Right atrium auricular region (tissue), 2 donors: ENCODE measurements around the gene ASTN2. TPM values are rescaled to one million over a fixed set of nuclear protein-coding genes. Genes with fewer than 3 reads are reported as not detected.

ENCODE experiments used
- DNase-seq: peaks from one replicate; pipeline ENCODE4 v3.0.0-alpha.2; 2019; ENCODE audit warnings: low spot score
- H3K27ac ChIP-seq, 2 donors: fragments of 200-600 bp; sonication (generic); 1 replicate in 1 of 2; 2 replicates in 1 of 2; pipeline ENCODE4 v1.5.1; 2016 to 2019
- H3K27me3 ChIP-seq, 2 donors: fragments of 200-600 bp; sonication (generic); one replicate each; pipeline versions ENCODE4 v1.5.1 to v1.6.0; 2017 to 2019
- H3K36me3 ChIP-seq: fragments of 200-600 bp; sonication (generic); one replicate; pipeline ENCODE4 v1.5.1; 2016
- H3K4me1 ChIP-seq, 2 donors: fragments of 200-600 bp; sonication (generic); one replicate each; pipeline versions ENCODE4 v1.5.1 to v1.6.0; 2017 to 2019
- H3K4me3 ChIP-seq, 2 donors: fragments of 200-600 bp; sonication (generic); 1 replicate in 1 of 2; 2 replicates in 1 of 2; pipeline ENCODE4 v1.5.1; 2017 to 2019; ENCODE audit warnings: mild to moderate bottlenecking in 1 of 2, moderate library complexity in 1 of 2
- H3K9me3 ChIP-seq, 2 donors: fragments of 200-600 bp; sonication (generic); one replicate each; pipeline ENCODE4 v1.5.1; 2019
- total RNA-seq, 2 donors: library from RNA; depleted of rRNA; stranded (reverse); fragments of >200 nt; gene quantifications; one replicate each; pipeline ENCODE4 v1.1.0, GENCODE V29; 2016
- TF ChIP-seq, protein P1 (sequence below), 2 donors: fragments of 200-600 bp; sonication (generic); IDR thresholded peaks; one replicate each; pipeline ENCODE4 v1.5.1; 2019; ENCODE audit warnings: antibody characterized with exemption in 2 of 2

Gene ASTN2
- total RNA-seq, 2 donors from 2014 or later = 11.1 to 32.2 TPM

DNA sequence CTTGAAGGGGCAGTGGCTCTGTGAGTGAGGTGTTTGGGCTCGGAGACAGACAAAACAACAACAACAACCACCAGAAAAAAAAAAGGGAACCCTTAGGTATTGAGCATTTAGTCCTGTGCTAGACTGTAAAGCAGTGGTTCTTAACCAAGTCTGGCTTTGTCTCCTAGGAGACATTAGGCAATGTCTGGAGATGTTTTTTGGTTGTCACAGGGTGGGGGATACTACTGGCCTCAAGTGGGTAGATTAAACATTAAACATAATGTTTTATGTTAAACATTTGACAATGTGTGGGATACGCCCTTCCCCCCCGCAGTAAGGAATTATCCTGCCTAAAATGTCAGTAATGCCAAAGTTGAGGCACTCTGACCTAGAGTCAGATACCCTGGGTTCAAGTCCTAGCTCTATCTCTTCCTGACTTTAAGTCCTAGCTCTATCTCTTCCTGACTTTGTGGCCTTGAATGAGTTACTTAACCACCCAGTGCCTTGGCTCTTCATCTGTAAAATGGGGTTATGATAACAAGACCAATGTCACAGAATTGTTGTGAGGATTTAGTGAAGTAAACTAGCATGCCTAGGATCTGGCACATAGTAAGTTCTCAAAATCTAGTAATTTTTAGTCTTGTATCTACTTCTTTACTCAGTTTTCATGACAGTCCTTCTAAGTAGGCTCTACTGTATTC, 725.9 kb downstream of the ASTN2 start:
- TF ChIP-seq, protein P1, sequence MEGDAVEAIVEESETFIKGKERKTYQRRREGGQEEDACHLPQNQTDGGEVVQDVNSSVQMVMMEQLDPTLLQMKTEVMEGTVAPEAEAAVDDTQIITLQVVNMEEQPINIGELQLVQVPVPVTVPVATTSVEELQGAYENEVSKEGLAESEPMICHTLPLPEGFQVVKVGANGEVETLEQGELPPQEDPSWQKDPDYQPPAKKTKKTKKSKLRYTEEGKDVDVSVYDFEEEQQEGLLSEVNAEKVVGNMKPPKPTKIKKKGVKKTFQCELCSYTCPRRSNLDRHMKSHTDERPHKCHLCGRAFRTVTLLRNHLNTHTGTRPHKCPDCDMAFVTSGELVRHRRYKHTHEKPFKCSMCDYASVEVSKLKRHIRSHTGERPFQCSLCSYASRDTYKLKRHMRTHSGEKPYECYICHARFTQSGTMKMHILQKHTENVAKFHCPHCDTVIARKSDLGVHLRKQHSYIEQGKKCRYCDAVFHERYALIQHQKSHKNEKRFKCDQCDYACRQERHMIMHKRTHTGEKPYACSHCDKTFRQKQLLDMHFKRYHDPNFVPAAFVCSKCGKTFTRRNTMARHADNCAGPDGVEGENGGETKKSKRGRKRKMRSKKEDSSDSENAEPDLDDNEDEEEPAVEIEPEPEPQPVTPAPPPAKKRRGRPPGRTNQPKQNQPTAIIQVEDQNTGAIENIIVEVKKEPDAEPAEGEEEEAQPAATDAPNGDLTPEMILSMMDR (IDR thresholded peaks at IDR 0.05) = no peak
- Histone ChIP-seq H3K4me1 (peaks cover 0 to 45% of the 10 kb centered on the region in 2 donors), H3K27me3 (no peaks in the 10 kb centered on the region), H3K4me3 (peak overlapping the region in 1 of 2 donors; percentile 80), H3K27ac (no peak overlapping the region), H3K9me3 (no peaks in the 10 kb centered on the region), H3K36me3 (no peaks in the 10 kb centered on the region)
- no peak for DNase-seq

DNA sequence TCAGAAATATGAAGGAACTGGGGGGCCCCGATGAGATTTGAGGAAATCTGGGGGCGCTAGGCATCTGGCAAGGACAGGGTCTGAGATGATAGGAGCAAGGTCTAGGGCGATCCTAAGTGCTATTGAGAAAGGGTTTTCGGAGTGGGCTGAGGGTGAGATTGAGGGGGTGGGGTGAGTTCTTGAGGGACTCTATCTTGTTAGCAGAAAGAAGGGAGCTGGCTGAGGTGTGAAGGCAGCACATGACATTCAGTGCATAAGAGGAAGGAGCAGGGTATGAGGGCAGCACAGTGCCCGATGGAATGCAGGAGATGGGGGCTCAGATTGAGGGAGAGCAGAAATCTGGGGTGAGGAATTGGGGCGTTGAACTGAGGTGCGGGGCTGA, 727.1 kb downstream of the ASTN2 start:
- H3K36me3 ChIP-seq = no peaks in the 10 kb centered on the region
- peak overlapping the region; percentile 80 to 90 for H3K4me3 ChIP-seq
- peaks cover 0 to 38% of the 10 kb centered on the region in 2 donors for H3K4me1 ChIP-seq
- H3K27me3 ChIP-seq = no peaks in the 10 kb centered on the region
- no peaks in the 10 kb centered on the region for H3K9me3 ChIP-seq
- DNase-seq = no peak
- H3K27ac ChIP-seq = peak overlapping the region; percentile 82 to 89
- TF ChIP-seq, protein P1 (IDR thresholded peaks at IDR 0.05) = no peak

DNA sequence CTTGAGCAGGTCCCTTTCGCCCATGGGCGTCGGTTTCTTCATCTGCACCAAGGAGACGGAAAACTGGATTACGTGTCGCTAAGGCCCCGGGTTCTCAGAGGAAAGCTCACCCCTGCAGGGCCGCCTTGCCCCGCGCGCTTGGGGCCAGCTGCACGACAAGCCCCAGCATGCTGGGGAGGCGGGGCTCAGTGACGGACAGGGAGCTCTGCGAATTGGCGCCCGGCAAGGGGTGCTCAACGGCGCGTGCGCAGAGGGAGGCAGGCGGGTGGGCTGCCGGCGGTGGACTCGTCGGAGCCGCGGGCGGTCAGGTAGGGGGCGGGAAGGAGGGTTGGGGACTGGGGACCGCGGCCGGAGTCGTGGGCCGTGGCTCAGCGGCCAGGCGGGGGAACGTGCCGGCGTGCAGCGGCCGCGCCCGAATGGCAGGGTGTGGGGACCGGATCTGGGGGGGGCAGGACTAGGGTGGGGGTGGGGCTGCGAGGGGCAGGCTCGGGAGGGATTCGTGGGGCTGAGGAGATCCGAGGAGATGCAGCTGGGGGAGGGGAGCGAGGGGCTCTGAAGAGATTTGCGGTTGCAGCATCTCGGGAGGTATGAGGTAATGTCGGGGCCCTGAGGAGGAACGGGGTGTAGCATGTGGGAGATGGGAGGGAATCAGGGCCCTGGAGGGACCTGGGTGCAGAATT, 727.6 kb downstream of the ASTN2 start, which contains the start of gene TRIM32:
Gene TRIM32, plus strand, starts transcription at position 232 of the 680 bp plus-strand sequence. CDS start 10,438 bp downstream, outside the sequence.
- DNase-seq = peak; percentile 88
- peak within 1 kb of the TSS; percentile 82 to 89 for H3K27ac ChIP-seq
- H3K27me3 ChIP-seq = no peaks in the 10 kb centered on the region
- H3K4me3 ChIP-seq = peak within 1 kb of the TSS; percentile 80 to 90
- H3K36me3 ChIP-seq = no peaks in the 10 kb centered on the region
- no peaks in the 10 kb centered on the region for H3K9me3 ChIP-seq
- peaks cover 0 to 33% of the 10 kb centered on the region in 2 donors for H3K4me1 ChIP-seq
- TF ChIP-seq, protein P1 (IDR thresholded peaks at IDR 0.05) = no peak

DNA sequence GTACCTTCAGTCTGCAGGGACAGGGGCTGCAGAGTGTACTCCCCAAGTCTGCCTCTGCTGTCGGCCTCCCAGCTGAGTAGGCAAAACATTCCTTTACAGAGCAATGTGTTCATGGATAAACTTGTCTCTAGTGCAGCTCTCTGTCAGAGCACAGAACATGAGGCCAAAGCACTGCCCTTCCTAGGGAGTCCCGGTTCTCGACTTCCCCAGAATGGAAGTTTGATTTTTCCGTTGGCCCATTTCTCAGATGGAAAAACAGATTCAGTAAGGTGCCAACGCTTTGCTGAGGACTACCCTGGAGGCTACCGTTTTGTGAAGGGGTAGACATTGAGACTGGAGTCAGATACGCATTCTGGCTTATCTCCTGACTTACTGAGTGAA, 728.2 kb downstream of the ASTN2 start:
- DNase-seq = no peak
- no peaks in the 10 kb centered on the region for H3K27me3 ChIP-seq
- peak overlapping the region; percentile 80 to 90 for H3K4me3 ChIP-seq
- TF ChIP-seq, protein P1 (IDR thresholded peaks at IDR 0.05) = no peak
- H3K27ac ChIP-seq = peak overlapping the region; percentile 82 to 89
- H3K36me3 ChIP-seq = no peaks in the 10 kb centered on the region
- no peaks in the 10 kb centered on the region for H3K9me3 ChIP-seq
- H3K4me1 ChIP-seq = peaks cover 0 to 33% of the 10 kb centered on the region in 2 donors

DNA sequence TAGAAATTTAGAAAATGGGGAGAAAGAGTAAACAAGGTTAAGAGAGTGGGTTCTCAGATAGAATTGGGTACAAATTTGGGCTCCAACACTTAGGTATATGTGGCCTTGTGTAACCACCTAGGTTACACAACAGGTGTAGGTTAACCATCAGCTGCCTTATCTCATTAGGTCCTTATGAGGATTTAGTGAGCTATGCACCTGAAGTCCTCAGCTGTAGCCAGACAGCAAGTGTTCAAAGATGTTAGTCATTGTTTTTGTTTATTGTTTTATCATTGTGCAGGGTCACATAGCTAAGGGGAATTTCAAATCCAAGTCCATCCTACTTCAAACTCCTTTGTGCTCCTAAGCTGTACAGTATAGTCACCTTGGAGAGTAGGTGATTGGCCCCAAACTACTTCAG, 728.7 kb downstream of the ASTN2 start:
- DNase-seq = no peak
- Histone ChIP-seq H3K4me3 (peak overlapping the region in 1 of 2 donors; percentile 80), H3K27ac (no peak overlapping the region), H3K4me1 (peaks cover 0 to 33% of the 10 kb centered on the region in 2 donors), H3K9me3 (no peaks in the 10 kb centered on the region), H3K36me3 (no peaks in the 10 kb centered on the region), H3K27me3 (no peaks in the 10 kb centered on the region)
- TF ChIP-seq, protein P1 (IDR thresholded peaks at IDR 0.05) = no peak
